ENCODE data around the gene PWWP2B.

GRCh38 chr10:132397036-132397541 lies at the start of gene PWWP2B:
- TF ChIP-seq CTCF (IDR thresholded peaks at IDR 0.05; ENCODE audit: insufficient read depth, low read depth, low read length) (no peak), EZH2 (IDR thresholded peaks at IDR 0.05; ENCODE audit: insufficient read depth, low read length) (no peak)
